ENCODE results near the gene CACNA1G.

The CACNA1G gene

DNA sequence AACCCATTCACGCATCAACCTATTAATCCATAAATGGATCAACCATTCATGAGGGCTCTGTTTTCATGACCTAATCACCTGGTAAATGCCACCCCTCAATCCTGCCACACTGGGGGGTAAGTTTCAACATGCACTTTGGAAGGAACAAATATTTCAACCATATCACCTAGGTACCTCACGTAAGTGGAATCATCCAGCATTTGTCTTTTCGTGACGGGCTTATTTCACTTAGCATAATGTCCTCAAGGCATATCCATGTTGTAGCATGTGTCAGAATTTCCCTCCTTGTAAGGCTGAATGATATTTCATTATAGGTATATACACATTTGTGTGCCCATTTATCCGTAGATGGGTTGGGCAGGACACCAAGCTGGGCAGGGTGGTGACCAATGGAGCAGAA lies 111.6 kb downstream of the CACNA1G start:
- Histone ChIP-seq H3K36me3 (ENCODE audit: control insufficient read depth, insufficient read depth, low read length) (no peaks in the 10 kb centered on the region), H3K4me3 (replicated peaks; ENCODE audit: low read depth, low read length) (no peak overlapping the region), H3K27me3 (replicated peaks; ENCODE audit: control insufficient read depth, insufficient read depth, low read length) (no peaks in the 10 kb centered on the region; the same call in 1 of the 2 replicates)
- DNase-seq (ENCODE audit: extremely low read depth, insufficient read length), result no peak
- TF ChIP-seq, protein P1, sequence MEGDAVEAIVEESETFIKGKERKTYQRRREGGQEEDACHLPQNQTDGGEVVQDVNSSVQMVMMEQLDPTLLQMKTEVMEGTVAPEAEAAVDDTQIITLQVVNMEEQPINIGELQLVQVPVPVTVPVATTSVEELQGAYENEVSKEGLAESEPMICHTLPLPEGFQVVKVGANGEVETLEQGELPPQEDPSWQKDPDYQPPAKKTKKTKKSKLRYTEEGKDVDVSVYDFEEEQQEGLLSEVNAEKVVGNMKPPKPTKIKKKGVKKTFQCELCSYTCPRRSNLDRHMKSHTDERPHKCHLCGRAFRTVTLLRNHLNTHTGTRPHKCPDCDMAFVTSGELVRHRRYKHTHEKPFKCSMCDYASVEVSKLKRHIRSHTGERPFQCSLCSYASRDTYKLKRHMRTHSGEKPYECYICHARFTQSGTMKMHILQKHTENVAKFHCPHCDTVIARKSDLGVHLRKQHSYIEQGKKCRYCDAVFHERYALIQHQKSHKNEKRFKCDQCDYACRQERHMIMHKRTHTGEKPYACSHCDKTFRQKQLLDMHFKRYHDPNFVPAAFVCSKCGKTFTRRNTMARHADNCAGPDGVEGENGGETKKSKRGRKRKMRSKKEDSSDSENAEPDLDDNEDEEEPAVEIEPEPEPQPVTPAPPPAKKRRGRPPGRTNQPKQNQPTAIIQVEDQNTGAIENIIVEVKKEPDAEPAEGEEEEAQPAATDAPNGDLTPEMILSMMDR (IDR thresholded peaks at IDR 0.05; ENCODE audit: insufficient read depth, low read length, poor library complexity, severe bottlenecking), result no peak

DNA sequence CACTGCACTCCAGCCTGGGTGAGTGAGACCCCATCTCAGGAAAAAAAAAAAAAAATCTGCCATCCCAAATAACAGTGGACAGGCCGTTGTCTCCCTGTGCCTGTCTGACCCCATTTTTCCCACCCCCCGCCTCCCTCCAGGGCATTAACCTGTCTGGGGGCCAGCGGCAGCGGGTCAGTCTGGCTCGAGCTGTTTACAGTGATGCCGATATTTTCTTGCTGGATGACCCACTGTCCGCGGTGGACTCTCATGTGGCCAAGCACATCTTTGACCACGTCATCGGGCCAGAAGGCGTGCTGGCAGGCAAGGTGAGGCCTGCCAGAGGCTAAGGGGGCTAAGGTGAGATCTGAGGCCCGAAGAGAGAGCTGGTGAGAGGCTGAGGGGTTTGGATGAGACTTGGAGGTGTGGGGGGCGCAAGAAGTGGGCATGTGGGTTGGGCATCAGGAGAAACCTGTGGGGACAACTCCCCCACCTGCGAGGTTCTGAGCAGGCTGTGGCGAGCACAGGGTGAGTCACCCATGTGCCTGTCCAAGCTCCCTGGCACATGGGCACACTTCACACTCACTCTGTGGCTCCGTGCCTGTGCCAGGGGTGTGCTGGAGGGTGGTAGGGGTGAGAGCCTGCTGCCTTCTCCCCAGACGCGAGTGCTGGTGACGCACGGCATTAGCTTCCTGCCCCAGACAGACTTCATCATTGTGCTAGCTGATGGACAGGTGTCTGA lies 112.5 kb downstream of the CACNA1G start:
- H3K36me3 ChIP-seq (ENCODE audit: control insufficient read depth, insufficient read depth, low read length), result no peaks in the 10 kb centered on the region
- DNase-seq (ENCODE audit: extremely low read depth, insufficient read length), result no peak
- TF ChIP-seq, protein P1 (IDR thresholded peaks at IDR 0.05; ENCODE audit: insufficient read depth, low read length, poor library complexity, severe bottlenecking), result no peak
- H3K27me3 ChIP-seq (replicated peaks; ENCODE audit: control insufficient read depth, insufficient read depth, low read length), result no peaks in the 10 kb centered on the region; the same call in 1 of the 2 replicates
- H3K4me3 ChIP-seq (replicated peaks; ENCODE audit: low read depth, low read length), result no peak overlapping the region

DNA sequence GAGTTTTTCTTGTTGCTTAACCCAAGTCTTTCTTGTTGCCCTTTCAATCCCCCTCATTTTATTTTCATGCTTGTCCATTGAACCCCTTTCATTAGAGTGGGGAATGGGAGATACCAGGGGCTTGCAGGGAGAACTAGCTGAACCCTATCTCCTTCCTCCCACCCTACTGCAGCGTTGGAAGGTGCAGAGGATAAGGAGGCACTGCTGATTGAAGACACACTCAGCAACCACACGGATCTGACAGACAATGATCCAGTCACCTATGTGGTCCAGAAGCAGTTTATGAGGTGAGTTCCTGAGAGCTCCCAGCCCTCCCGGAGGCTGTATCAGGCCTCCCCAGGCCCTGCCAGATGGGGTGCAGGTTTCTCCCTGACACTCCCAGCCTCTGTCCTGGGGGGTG lies 114.7 kb downstream of the CACNA1G start:
- H3K4me3 ChIP-seq (replicated peaks; ENCODE audit: low read depth, low read length), result no peak overlapping the region
- H3K36me3 ChIP-seq (ENCODE audit: control insufficient read depth, insufficient read depth, low read length), result no peaks in the 10 kb centered on the region
- no peak for DNase-seq (ENCODE audit: extremely low read depth, insufficient read length)
- H3K27me3 ChIP-seq (replicated peaks; ENCODE audit: control insufficient read depth, insufficient read depth, low read length), result no peaks in the 10 kb centered on the region; the same call in none of the 2 replicates
- TF ChIP-seq, protein P1 (IDR thresholded peaks at IDR 0.05; ENCODE audit: insufficient read depth, low read length, poor library complexity, severe bottlenecking), result no peak

GRCh38 chr17:50675627-50676026 lies 115.1 kb downstream of the CACNA1G start:
- no peaks in the 10 kb centered on the region; the same call in none of the 2 replicates for H3K27me3 ChIP-seq (replicated peaks; ENCODE audit: control insufficient read depth, insufficient read depth, low read length)
- no peak for DNase-seq (ENCODE audit: extremely low read depth, insufficient read length)
- H3K4me3 ChIP-seq (replicated peaks; ENCODE audit: low read depth, low read length), result no peak overlapping the region
- TF ChIP-seq, protein P1 (IDR thresholded peaks at IDR 0.05; ENCODE audit: insufficient read depth, low read length, poor library complexity, severe bottlenecking), result no peak
- no peaks in the 10 kb centered on the region for H3K36me3 ChIP-seq (ENCODE audit: control insufficient read depth, insufficient read depth, low read length)

DNA sequence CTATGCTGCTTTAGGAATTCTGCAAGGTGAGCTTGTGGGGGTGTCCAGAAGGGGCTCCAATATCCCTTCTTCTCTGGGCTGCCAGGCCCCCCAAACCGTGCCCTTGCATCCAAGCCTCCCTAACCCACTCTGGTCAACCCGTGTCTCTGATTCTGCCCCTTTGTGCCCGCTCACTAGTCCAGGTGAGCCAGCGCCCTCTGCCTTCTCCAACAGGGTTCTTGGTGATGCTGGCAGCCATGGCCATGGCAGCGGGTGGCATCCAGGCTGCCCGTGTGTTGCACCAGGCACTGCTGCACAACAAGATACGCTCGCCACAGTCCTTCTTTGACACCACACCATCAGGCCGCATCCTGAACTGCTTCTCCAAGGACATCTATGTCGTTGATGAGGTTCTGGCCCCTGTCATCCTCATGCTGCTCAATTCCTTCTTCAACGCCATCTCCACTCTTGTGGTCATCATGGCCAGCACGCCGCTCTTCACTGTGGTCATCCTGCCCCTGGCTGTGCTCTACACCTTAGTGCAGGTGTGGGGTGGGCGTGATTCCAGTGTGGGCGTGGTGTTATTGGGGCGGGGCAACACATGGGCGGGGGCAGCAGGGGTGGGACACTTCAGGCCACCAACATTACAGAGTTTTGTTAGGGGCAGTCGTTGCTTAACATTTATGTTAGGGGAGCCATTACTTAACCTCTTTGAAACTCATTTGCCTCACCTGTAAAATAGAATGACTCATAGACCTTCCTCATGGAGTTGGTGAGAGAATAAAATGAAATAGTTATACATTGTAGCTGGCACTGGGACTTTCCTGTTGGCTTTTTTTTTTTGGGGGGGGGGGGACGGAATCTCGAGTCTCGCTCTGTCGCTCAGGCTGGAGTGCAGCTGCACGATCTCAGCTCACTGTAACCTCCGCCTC lies 115.8 kb downstream of the CACNA1G start:
- Histone ChIP-seq H3K36me3 (ENCODE audit: control insufficient read depth, insufficient read depth, low read length) (no peaks in the 10 kb centered on the region), H3K4me3 (replicated peaks; ENCODE audit: low read depth, low read length) (no peak overlapping the region), H3K27me3 (replicated peaks; ENCODE audit: control insufficient read depth, insufficient read depth, low read length) (no peaks in the 10 kb centered on the region; the same call in none of the 2 replicates)
- TF ChIP-seq, protein P1 (IDR thresholded peaks at IDR 0.05; ENCODE audit: insufficient read depth, low read length, poor library complexity, severe bottlenecking), result no peak
- DNase-seq (ENCODE audit: extremely low read depth, insufficient read length), result no peak

Data from GM06990 (cell line).